GM12801 (cell line): ENCODE results near the gene CPS1.

Experiments used
- CTCF ChIP-seq: IDR thresholded peaks from one replicate; pipeline ENCODE4 v1.5.1; 2011; ENCODE audit warnings: control low read depth; ENCODE audit not compliant: insufficient read length; ENCODE audit errors: extremely low read depth

CPS1 gene

GRCh38 chr2:210559182-210559581 is 2.8 kb downstream of the CPS1 start:
- no peak for TF ChIP-seq CTCF

- no peak for TF ChIP-seq CTCF
These were observed 5.1 kb downstream of the CPS1 start for GRCh38 chr2:210561475-210561874.

GRCh38 chr2:210562091-210562490 is 5.7 kb downstream of the CPS1 start:
- no peak for TF ChIP-seq CTCF

- TF ChIP-seq CTCF: no peak
These were observed 6.2 kb downstream of the CPS1 start for GRCh38 chr2:210562502-210563080.

GRCh38 chr2:210567279-210567678 is 10.9 kb downstream of the CPS1 start:
- TF ChIP-seq CTCF: no peak

GRCh38 chr2:210568108-210568507 is 11.7 kb downstream of the CPS1 start:
- TF ChIP-seq CTCF: no peak

GRCh38 chr2:210577263-210578071 is 21.1 kb downstream of the CPS1 start:
- no peak for TF ChIP-seq CTCF
